Hematopoietic multipotent progenitor cell treated with erythropoietin and hydrocortisone succinate and interleukin-3 and kit ligand, for 6 days (in vitro differentiated cells): ENCODE measurements around the gene FOXA1.

ENCODE experiments used
- DNase-seq: peaks from one replicate; pipeline ENCODE4 v3.0.0-alpha.2; 2015

Gene FOXA1

DNA sequence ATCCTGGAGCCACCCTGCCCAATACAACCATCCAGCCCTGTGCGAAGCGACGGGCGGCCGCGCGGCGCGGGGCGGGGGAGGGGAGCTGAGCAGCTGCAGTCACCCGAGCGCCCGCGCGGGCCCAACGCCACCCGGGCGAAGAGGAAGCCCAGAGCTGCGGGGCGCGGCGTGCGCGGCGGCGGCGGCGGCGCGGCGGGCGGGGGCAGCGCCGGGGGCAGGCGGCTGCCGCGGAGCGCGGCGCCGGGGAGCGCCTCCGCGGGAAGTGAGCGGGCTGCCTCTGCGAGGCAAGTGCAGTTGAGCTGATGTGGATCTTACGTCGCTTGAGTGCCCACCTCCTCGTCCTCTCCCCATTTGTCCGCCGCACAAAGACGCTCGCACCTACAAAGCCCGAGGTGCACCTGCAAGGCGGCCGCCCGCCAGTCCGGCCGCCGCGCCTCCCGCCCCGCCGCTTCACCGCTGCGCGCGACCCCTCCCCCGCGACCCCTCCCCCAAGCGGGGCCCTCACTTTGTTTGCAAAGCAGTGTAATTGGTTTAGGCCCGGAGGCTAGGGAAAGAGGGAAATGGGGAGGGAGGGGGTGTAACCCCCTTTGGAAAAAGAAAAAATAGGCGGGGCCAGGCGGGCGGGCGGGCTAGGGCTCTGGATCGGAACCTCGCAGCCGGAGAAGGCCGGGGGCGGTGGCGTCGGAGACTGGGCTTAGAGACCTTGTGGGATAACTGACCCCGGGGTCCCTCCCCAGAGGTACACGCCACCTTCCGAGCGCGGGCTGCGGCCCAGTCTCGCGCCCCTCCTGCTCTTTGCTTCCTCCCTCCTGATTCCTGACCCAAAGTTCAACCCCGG lies at the start of gene FOXA1, which contains the start of gene TTC6:
Gene FOXA1 (minus strand): TSS at position 279 of the 838 bp plus-strand sequence. CDS start 277 bp downstream, at position 2.
Gene TTC6 (plus strand): TSS at position 659 of the 838 bp plus-strand sequence. CDS start 26,436 bp downstream, outside the sequence.
- DNase-seq = peak; percentile 36

DNA sequence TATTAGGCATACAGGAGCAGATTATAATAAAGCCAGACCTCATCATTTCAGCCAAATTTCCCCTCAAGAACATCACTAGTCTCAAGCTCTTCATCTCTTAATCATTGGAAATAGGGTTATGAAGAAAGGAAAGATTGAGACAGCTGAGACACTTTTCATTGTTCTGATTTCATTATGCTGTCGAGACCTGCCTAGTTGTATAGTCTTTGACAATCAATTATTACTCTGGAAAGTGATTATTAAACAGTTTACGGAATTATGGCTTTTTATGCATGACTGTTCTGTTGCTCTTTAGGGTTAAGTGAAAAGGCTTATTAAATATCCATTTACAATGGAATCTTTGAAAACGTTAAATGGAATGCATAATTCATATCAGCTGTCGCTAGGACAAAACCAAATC lies 48.7 kb upstream of the FOXA1 start:
- no peak for DNase-seq

DNA sequence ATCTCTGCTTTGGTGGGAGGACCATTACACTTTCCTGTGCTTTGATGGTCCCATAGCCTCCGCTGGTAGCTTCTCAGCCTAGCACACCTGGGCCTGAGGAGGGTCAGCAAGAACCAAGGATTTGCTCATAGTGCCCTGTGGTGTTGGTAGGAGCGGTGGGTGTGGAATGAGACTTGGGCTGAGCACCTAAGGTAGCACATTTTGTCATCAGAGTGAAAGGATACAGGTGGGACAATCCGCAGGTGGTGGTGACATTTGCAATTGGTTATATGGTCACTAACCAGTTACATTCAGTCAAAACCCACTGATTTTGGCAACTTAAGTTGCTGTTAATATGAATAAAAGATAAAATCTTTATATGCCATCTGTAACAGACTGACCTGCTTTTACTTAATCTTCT lies 47.1 kb upstream of the FOXA1 start:
- no peak for DNase-seq

DNA sequence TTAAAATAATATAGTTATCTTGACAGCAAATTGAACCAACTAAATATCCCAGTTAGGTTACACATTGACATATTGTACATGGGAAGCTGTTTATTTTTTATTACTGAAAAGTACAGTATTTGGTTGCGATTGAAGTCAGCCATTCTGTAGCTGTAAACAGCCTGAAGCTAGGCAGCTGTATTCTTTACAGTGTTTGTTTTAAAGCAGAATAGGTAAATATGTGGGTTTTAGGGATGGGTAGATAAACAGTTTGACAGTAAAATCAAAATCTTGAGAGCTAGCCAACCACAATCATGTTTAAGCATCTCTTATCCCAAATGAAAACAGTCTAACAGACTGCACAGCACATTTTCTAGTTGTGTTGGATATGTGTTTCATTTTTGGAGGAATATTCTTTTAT lies 46.1 kb upstream of the FOXA1 start:
- no peak for DNase-seq

DNA sequence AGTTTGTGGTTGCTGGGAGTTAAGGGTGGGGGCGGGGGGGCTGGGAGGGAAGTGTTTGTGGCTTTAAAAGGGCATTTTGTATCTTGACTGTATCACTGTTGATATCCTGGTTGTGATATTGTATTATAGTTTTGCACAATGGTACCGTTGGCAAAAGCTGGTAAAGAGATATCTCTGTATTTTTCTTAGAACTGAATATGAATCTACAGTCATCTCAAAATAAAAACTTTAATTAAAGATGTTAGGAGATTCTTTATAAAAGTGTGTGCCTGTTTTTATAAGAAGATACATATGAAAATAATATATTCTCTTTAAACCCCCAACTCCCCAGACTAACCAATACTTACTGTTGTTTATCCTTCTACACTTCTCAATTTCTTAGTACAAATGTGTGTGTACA lies 43.5 kb upstream of the FOXA1 start:
- no peak for DNase-seq

DNA sequence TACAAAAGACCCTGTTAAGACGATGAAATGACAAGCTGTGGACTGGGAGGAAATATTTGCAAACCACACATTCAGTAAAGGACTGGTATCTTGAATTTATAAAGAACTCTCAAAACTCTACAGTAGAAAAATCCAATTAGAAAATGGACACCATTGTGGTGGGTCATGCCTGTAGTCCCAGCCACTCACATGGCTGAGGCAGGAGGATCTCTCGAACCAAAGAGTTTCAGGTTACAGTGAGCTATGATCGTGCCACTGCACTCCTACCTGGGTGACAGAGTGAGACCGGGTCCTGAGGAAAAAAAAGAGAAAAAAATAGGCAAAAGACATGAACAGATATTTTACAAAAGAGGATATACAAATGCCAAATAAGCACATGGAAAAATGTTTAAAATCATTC lies 42.3 kb upstream of the FOXA1 start:
- DNase-seq = no peak

DNA sequence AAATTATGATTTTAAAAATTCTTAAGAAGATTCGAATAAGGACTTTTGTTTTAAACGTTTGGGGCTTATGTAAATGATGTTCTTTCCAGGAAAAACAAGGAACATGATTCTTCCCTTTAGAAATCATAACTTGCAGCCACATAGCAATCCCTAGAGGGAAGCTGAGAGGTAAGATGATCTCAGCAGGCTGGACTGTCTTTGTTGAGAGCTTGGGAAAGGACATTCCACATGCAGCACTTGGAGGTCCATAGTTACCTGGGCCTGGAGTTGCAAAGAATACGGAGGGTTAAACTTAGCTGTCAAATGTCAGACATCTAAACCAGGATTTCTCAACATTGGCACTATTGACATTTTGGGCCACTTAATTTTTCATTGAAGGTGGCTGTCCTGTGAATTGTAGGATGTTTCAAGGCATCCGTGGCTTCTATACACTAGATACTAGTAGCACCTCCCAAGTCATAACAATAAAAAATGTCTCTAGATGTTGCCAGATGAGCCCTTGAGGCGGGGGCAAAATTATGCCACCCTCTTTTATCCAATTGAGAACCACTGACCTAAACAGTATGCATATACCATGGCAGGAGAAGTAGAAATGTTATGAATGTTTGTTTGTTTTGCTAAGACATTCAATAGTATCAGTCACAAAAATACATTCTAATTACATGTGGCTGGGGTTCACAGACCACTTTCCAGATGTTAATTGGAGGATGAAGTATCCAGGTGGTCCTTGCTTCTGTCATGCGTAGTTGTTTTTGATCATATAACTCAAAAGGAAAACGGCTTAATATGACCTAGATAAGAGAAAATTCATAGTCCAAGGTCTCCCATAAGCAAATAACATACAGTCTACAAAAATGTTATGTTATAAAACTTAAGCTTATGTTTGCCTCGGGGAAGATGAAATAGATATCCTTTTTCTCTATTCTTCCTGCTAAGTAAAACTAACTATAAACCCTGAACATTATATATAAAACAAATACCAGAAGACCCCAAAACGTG lies 30.8 kb upstream of the FOXA1 start:
- DNase-seq = no peak

DNA sequence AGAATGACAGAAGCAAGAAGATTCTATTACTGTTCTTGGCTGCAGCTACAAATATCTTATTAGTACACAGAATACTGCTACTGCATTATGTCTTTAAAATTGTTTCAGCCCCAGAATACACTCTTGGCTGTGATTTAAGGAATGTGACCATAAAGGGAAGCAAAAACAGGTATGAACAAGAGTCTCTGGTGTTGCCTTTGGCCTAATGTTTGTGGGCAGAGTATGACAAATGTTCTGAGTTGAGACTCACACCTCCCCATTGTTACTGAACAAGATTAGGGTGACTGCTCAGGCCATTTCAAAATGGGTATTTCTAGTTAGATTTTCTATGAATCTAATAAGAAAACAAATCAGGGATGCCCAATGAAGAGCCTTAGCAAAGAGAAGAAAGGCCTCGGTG lies 28.9 kb upstream of the FOXA1 start:
- no peak for DNase-seq

DNA sequence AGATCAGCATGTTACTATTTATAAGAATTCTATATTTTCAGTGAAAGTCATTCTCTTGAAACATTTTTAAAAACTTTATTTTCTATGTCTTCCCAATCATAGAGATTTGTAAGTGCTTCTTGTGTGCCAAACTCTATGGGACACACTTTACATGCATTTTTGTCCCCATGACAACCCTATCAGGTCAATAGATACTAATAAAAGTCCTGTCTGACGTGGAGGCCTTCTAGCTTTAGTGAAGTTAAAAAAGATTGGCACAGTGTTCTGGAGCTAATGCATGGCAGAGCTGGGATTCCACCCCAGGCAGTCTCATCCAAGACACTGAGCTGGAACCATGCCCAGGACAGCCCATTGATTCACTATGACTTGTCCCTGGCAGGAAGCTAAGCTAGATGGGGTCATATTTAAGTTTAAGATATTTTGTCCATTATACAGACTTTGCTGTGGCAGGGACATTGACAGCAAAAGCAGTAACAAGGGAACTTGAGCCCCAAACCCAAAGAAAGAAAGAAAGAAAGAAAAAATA lies 28.4 kb upstream of the FOXA1 start:
- no peak for DNase-seq

DNA sequence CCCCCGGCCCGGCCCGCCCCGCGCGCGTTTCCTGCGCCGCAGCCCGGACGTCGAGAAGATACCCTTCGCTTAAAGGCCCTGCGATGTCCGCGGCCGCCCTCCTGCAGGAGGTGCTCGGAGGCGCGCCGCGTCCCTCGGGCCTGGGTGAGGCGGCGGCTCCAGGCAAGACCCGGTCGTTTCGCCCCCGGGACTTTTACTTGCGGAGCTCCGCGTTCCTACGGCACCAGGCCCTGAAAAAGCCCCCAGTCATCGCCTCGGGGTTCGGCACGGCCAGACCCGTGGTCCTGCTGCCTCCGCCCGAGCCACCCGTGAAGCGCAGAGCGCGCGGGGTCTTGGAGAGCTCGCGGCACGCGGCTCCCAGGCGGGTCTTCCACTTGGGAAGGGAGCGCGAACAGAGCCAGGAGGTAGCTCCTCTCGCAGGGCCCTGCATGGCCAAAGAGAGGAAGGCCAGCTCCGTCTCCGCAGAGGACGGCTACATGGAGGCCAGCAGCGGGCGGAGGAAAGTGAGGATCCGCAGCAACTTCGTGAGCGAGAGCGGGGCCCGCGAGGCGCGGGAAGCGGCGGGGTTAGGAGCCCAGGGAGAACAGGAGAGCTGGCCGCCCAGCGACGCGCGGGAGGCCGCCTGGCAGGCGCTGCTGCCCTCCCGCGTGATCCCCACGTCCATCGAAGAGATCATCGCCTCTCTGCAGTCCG lies 27.3 kb upstream of the FOXA1 start:
- DNase-seq = no peak

DNA sequence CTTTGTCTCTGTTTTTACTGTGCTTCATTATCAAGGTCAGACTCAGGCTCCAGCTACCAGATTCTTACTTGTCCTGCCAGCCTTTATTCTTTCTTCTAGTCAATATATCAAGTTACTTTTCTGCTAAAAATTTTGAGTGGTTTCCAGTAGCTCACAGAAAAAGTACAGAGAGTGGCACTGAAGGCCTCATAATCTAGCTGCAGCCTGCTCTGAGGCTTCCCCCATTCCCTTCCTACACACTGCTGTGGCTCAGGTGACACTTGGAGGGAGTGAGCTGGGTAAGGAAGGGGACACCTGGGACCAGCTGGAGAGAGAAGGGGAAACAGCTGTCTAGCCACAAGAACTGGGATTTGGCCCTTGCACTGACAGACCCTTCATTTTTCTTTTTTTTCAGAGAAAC lies 25.8 kb upstream of the FOXA1 start:
- DNase-seq = no peak

DNA sequence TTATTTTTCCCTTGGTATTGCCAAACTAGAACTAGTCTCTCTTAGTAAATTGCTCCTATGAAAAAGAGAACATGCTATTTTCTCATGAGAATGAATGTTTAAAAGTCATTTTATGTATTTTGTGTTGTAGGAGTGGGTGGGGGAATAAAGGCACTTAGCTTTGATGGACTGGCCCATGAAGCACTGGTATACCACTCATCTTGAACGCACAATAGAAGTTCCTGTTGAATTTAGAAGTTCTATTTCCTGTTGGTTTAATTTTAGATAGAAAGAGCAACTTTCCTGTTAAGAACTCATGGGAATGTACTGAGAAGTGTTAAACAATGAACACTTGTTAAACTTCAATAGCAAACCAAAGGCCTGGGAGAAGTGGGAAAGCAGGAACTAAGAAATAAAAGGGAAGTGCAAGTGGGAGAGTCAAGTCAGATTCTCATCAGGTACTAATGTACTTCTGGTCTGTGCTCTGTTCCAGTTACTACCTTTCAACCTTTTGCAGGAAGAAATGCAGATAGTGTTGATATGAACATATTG lies 23.5 kb upstream of the FOXA1 start:
- DNase-seq = no peak

DNA sequence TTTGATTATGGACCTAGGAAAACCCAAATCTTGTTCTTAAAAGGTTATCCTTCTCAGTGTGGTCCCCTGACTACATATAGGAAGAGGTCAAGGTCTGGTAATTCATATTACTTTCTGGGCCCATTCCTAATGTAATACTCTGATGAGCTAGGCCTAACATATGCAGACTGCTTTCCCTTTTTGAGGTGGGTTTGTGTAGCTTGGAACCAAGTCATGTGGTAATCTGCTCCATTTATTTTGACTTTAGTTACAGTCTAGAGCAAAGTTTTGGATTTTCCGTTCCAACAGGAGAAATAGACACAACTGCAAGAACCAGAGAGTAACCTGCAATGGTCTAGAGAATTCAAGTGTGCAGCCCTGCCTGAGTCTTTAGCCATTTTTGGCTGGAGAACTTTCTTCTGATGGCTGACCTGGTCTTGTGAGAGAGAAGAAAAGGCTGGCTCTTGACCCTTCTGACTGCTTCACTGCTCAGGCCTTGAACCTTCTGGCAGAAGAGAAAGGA lies 22.9 kb upstream of the FOXA1 start:
- DNase-seq = no peak

DNA sequence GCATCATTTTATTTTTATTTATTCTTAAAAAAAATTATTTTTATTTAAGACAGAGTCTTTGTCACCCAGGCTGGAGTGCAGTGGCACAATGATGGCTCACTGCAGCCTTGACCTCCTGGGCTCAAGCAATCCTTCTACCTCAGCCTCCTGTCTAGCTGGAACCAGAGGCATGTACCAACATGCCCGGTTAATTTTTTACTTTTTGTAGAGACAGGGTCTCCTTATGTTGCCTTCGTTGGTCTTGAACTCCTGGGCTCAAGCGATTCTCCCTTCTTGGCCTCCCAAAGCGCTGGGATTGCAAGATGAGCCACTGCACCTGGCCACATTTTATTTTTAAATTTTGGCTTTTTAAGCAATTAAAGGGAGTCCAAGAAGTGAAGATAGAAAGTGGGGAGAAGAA lies 21.8 kb upstream of the FOXA1 start:
- DNase-seq = no peak

DNA sequence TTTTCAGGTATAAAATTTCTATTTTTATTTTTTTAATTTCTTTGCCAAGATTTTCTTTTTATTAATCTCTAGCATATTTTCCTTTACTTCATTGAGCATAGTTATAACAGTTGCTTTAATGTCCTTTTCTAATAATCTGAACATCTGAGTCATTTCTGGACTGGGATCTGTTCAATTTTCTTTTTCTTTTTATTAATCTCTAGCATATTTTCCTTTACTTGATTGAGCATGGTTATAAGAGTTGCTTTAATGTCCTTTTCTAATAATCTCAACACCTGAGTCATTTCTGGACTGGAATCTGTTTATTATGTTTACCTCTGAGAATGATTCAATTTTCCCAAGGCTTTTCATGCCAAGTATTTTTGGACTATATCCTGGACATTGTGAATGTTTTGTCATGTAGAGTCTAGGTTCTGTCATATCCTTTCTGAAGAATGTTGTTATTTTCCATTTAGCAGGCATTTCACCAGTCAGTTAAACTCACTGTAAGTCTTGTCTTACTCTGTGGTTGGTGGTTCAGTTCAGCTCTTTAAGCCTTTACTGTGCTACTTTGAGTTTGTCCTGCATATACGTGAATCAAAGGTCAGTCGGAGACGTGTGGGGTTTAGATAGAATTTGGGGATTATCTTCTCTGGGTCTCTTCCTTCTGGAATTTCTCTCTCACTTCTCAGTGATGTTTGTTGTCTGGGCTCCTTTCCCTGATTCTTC lies 20.7 kb upstream of the FOXA1 start:
- no peak for DNase-seq

DNA sequence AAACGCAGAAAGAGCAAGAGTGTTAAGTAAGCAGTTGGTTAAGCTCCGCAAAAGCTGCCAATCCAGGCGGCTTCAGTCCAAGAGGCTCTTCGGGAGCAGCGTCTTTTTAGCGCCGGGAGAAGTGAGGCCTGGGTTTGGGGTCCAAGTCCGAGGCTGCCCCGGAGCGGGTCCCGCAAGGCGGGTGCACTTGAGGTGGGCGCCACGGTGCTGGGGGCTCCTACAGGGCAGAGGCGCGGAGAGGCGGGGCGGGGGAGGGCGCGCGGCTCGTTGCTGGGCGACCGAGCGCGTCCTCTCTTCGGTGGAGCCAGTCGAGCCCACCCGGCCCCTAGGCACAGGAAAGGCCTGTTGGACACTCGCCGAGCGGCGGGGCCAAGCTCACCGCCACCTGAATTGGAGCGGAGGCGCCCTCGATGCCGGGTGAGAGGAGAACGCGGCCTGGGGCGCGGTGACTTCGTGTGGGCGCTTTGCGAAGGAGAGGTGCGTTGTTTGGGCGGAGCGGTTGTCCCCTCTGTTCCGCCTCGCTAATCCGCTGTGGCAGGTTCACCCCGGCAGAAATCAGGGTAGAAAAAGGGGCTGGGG lies 16.0 kb upstream of the FOXA1 start:
- no peak for DNase-seq

DNA sequence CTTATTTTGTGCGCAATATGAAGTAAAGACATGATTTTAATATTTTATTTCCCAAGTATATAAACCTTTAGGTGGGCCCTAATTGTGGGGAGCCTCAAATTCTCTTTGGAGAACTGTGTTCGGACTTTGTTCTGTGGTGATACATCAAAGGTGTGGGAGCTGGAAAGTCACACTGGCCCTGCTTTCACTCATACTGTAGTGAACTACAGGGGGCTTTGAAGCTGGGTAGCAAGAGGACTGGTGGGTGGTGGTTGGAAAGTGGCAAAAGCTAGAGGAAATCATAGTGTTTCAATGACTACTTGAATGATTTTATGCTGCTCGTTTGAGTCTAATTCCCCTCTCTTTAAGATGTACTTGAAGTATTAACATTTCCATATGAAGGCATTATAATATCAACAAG lies 13.6 kb upstream of the FOXA1 start:
- no peak for DNase-seq

DNA sequence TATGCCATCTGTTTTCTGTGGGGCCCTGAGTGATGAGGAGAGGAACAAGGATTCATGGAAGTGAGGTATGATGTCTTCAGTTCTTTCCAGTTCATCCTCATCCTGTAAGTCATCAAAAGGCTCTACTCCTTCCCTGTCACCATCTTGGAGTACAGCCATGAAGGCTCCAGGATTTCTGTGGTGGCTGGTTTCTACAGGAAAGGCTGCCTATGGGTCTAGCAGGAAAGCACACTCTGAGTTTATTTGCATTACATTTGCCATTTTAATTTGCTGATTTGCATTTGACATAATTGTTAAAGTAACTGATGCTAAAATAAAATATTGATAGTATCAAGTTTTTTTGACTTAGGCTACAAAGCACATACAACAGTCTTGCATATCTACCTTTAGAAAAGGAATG lies 11.6 kb upstream of the FOXA1 start:
- DNase-seq = no peak

DNA sequence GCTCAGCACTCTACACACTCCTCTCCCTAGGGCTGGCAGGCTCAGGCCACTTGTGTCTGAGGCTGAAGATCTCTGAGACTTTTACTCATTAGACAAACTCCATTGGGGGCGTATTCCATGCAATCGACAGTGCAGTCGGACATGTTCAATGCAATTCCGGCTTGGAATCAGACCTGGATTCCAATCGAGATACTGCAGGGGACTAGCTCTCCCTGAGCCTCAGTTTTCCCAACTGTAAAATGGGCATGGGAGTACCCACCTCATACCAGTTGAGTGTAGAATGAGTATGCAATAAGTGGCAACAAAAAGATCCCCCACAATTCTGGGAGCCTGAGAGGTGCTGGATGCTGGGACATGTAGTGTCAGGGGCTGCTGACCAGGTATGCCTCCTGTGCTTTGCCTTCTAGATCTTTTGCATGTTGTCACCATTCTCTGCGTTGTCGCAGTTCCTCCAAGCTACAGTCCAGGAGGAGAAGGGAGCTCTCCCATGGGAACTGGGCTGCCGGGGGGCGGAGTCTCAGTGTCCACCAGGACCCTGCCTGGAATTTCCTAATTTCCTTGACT lies 8.7 kb upstream of the FOXA1 start:
- no peak for DNase-seq

DNA sequence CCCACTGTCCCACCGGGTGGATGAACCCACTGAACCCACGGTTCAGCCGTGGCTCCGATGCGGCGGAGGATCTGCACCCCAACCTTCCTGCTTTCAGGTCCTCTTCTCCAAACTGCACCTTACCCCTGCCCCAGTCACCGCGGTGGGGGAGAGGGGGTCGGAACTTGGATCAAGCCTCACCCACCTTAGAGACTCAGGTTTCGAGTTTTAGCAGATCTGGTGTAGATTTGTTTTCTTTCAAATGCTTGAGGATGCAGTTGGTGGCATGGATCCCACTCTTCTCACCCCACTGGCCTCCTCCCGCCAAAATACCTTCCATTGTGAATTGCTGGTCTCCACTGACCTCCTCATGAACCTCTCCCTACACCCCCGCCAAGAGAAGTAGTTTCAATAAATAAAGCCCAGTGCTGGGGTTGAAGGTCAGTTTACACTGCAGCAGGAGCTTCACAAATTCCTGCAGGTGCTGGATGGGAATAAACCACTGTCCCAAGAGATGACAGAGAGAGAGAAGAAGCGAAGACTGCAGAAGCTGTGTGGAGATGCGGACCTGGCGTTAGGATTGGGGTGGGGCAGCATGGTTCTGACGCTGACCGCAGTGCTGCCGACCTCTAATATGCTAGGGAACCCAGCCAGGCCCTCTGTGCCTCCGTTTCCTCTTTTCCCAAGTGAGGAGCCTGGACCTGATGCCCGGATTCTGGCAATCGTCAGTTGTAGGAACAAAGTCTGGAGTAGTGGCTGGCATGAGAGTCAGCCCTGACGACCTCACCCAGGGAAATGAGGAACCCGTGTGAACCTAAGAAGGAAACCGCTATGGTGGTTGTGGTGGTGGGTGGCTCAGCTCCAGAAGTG lies 7.8 kb upstream of the FOXA1 start:
- no peak for DNase-seq
